GM21390 (cell line): ENCODE data around the gene CEP85L.

ENCODE experiments used
- ATAC-seq: cut with Tn5 transposase; IDR thresholded peaks from one replicate; pipeline ENCODE4 v1.9.1; 2021; ENCODE audit not compliant: unreplicated experiment

Gene CEP85L

GRCh38 chr6:118502169-118502568 is 149.2 kb downstream of the CEP85L start:
- no peak for ATAC-seq

GRCh38 chr6:118501765-118502164 is 149.6 kb downstream of the CEP85L start:
- no peak for ATAC-seq

DNA sequence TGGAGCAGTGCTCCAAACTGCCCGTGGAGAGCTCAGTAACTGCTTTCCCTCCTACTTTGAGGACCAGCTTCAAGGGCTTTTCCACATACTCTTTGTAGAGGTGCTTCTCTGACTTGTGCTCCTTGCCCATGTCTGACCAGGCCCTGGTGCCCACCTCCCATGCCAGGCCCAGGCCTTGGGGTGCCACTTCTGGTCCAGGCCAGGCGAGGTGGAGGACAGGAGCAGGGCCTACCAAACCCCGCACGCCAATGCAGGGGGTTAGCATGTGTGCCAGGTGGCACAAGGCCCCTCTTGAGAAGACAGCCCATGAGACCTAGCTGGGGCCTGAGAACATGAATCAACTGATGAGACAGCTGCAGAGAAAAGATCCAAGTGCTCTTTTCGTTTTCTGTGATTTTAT is 150.3 kb downstream of the CEP85L start:
- no peak for ATAC-seq

- no peak for ATAC-seq
Observed at GRCh38 chr6:118500130-118501015, 151.0 kb downstream of the CEP85L start.

DNA sequence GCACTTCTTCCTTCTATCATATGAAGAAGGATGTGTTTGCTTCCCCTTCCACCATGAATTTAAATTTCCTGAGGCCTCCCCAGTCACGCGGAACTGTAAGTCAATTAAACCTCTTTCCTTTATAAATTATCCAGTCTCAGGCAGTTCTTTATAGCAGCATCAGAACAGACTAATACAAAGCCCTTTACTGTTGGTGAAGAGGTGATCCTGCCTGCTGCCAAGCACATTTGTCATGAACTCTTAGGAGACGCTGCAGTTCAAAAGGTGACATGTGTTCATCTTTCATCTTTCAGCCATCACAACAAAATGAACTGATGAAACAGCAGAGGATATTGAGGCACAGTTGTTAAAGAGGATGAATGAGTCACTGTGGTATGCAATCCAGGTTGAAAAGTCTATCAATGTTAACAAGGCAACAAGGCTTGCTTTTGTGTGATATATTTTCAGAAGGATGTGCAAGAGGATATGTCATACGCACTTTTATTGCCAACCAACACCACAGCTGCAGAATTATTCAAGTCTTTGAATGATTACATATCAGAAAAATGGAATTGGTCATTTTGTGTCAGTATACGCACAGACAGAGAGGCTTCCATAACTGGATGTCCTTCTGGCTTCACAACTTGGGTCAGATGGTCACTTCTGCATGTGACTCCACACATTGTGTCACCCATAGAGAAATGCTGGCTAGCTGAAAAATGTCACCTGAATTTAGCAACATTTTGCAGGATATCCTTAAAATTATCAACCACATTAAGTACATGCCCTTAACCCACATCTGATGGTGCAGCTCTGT is 155.7 kb downstream of the CEP85L start:
- no peak for ATAC-seq

DNA sequence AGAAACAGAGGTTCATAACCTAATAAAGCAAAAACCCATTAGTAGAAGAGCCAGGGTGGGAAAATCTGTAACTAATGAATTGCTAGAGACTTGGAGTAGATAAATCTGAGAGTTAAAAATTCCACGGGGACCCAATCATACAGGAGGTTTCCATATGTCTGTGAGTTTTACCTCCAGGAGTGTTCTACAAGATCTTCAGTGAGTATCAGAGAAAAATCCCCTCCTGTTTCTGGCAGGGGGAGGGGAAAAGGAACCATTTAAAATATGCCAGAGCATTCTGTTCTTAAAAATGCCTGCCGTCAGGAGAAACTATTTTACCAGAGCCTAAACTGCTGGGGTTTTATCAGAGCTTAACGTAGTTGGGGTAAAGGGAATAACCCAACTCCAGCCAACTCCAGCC is 157.3 kb downstream of the CEP85L start:
- no peak for ATAC-seq

DNA sequence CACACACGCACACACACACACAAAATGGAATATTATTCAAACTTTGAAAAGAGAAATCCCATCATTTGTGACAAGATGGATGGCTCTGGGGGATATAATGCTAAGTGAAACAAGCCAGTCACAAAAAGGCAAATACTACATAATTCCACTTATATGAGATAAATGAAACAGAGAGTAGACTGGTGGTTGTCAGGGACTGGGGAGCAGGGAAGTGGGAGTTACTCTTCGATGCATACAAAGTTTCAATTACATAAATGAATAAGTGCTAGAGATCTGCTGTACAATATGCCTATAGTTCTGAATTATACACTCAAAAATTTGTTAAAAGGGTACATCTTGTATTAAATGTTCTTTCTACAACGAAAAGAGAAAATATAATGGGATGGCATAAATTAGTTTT is 161.4 kb downstream of the CEP85L start:
- ATAC-seq, result no peak

- no peak for ATAC-seq
Observed at GRCh38 chr6:118488631-118489030, 162.8 kb downstream of the CEP85L start.

DNA sequence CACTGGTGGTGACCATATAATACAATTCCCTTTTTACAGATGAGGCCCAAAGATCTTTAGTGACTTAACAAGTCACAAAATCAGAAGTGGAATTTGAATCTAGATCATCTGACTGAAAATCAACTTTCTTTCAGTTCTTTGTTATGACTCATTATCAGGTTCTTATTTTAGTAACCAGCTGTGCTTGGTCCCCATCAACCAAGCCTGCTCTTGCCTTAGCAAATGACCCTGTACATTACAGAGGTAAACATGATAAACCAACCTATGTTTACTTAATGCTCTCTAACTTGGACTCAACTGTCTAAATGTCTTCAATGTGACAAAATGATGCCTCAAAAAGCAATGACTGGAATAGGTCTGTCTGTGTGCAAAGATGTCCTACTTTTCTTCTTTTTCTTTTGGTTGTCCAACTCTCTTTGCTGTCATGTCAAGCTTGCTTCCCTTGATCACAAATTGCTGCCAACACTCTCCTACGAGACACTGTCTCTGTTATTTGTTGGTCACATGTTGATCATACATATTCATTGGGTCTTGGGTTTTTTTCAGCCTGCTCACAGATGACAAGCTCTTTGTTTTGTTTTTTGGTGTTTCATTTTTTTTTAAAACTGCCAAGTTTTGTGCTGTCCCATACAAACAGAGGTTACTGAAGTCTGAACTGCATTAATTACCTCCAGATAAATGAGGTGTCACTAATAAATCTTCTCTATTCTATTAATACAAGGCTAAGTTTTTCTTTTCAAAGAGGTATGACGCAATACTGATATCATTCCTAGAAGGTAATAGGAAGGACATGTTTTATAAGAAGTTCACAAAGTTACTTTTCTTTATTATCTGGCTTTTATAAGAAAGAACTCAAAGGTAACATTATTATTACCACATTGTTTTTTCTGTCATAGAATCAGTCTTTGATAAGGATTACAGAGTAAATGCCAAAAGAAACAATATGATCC is 165.5 kb downstream of the CEP85L start:
- peak; percentile 98 for ATAC-seq

DNA sequence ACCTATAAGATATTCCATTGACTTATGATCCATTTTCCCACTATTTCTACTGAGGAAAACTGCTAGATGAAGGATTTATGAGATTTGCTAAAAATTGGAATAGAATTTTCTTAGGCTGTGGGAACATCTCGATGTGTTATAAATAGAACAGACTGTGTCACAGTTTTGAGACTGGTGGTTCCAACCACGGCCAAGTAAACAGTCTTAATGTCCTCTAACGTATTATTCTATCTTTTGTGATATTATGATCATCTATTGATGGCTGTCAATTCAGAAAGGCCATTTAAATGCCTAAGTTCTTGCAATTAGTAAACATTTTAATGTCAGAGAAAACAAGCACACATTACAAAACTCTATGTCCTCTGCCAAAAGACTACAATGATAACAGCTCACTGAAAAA is 174.8 kb downstream of the CEP85L start:
- ATAC-seq, result no peak

- ATAC-seq, result no peak
Observed at GRCh38 chr6:118473266-118473665, 178.1 kb downstream of the CEP85L start.

DNA sequence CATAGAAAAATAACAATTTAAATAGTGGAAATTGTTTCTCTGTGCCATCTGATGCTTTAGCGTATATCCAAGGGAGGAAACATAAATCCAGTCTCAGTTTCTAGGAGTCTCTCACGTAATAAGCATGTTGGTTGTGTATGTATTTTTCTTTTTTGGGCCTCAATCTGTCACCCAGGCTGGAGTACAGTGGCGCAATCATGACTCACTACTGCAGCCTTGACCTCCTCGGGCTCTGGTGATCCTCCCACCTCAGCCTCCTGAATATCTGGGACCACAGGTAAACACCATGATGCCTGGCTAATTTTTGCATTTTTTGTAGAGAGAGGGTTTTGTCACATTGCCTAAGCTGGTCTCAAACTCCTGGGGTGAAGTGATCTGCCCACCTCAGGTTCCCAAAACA is 181.9 kb downstream of the CEP85L start:
- no peak for ATAC-seq

- no peak for ATAC-seq
Observed at GRCh38 chr6:118468682-118469465, 182.5 kb downstream of the CEP85L start.

DNA sequence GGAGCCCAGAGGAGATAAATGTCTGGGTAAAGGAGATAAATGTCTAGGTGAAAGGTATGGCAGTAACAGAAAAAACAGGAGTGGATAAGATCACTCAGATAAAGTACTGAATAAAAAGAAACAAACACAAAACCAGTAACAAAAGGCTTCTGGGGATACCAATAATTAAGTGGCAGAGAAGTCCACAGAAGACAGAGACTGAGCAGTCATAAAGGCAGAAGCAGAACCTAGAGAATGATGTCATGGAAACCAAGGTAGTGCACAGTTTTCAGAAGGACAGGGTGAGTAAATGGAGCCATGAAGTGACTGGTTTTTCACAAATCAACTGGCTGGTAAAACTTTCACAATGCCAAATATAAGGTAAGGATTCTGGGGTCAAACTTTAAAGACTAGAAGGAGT is 184.2 kb downstream of the CEP85L start:
- peak; percentile 79 for ATAC-seq

DNA sequence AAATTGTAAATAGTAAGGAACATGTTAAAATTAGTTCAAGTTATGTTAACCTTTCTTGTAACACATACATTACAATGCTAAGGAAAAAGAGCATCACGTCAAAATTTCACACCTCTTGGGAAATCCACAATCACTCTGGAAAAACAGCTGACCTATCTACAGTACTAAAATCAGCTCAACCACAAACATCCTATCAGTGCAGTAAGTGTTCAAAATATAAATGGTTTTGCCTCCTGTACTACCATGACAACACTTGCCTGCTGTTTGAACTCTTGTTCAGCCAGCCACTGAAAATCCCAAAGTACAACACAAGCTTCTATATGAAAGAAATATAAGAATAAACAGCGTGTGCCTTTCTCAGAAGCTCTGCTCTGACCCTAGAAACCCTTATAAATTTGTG is 186.8 kb downstream of the CEP85L start:
- ATAC-seq, result no peak

DNA sequence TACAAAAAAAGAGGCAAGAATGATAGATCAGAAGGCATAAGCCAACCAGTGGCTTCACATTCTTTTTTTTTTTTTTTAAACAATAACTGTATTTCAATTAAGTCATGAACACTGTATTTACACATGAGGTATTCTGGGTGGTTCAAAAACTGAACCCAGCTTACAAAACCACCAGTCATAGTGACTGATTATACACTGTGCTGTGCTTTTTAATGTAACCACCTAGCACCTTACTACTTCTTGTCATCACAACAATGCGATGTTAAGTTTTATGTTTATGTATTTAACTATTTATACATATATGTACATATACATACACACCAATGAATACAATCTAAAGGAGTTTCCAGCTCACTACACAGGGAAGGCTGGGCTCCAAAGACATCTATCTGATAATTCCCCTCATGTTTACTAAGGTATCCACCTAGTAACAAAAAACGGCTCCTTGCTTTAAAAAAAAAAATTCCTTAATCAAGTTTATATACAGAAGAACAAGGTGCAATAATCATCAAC is 190.4 kb downstream of the CEP85L start:
- no peak for ATAC-seq

DNA sequence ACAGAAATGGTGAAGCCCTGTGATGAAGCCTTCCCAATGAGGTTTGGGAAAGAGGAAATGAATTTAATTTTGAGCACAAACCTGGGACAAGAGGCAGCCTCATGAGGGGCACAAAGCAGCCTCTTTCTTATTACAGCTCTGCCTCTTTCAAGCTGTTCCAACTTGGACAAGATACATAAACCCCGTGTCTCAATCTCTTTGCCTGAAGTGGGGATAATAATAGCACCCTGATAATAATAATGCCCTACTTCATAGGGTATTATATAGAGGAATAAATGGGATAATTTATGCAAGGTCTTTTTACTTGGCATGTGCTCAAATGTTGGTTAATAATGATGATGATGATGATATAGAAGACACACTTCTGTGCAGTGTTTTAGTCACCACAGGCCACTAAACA is 194.4 kb downstream of the CEP85L start:
- ATAC-seq, result no peak

DNA sequence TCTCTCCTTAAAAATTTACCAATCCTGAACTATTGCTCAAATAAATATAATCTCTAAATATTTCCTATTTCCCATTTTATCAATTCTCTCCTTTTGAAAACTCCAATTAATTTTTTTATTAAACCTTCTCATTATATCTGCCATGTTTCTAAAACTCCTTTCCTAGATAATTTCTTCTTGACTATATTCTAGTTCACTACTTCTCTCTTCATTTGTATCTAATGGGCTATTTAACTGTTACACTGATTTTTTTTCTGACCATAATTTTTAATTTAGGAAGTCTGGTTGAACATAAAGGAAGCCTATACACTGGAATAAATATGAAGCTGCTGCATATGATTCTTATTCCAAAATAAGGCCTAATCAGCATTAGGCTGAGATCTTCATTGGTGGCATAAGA is 199.6 kb downstream of the CEP85L start:
- ATAC-seq, result no peak

DNA sequence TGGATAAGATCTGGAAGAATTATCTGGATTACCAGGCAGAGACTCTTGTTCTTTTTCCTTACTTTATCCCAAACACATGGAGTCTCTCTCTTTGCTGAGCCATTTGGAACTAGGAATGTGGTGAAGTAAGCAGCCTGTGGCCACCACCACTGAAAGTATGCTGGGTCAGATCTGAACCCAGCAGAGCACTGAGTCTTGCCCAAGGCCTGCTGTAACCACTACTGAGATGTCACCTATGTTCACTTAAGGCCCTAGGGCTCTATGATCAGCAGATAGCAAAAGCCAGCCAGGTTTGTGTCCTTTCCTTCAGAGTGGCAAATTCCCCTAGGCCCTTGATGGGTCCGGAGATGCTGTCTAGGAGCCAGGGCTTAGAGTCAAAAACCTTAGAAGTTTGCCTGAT is 206.6 kb downstream of the CEP85L start:
- no peak for ATAC-seq

- no peak for ATAC-seq
Observed at GRCh38 chr6:118436482-118436881, 214.9 kb downstream of the CEP85L start.
